NCI-H82 (cell line): ENCODE results near the gene FANCC.
A peak's percentile ranks its signal among the peaks of the same experiment; 100 is the strongest.

ENCODE experiments used
- DNase-seq: peaks from one replicate; lab custom pipeline; 2025; lab: John Stamatoyannopoulos, UW

The FANCC gene

GRCh38 chr9:95317119-95317892 is at the start of gene FANCC:
TSS of gene FANCC (minus strand) at chr9:95317709. CDS start at chr9:95249291, 68,418 bp downstream.
- DNase-seq = peak; percentile 97

- no peak for DNase-seq
These were observed 49.3 kb upstream of the FANCC start for GRCh38 chr9:95366731-95367325.

GRCh38 chr9:95365766-95366165 is 48.3 kb upstream of the FANCC start:
- DNase-seq = no peak

GRCh38 chr9:95363051-95363841 is 45.7 kb upstream of the FANCC start:
- DNase-seq = peak; percentile 31

- no peak for DNase-seq
These were observed 43.4 kb upstream of the FANCC start for GRCh38 chr9:95360866-95361265.

GRCh38 chr9:95357316-95357715 is 39.8 kb upstream of the FANCC start:
- DNase-seq = no peak

- no peak for DNase-seq
These were observed 38.0 kb upstream of the FANCC start for GRCh38 chr9:95355500-95355899.

- no peak for DNase-seq
These were observed 33.5 kb upstream of the FANCC start for GRCh38 chr9:95351051-95351450.

GRCh38 chr9:95350266-95350665 is 32.8 kb upstream of the FANCC start:
- no peak for DNase-seq

GRCh38 chr9:95349091-95350038 is 31.9 kb upstream of the FANCC start:
- DNase-seq = no peak

- DNase-seq = no peak
These were observed 28.5 kb upstream of the FANCC start for GRCh38 chr9:95346021-95346420.

GRCh38 chr9:95344735-95345325 is 27.3 kb upstream of the FANCC start:
- DNase-seq = no peak

- DNase-seq = no peak
These were observed 26.3 kb upstream of the FANCC start for GRCh38 chr9:95343725-95344287.

GRCh38 chr9:95342571-95342970 is 25.1 kb upstream of the FANCC start:
- DNase-seq = no peak

GRCh38 chr9:95341293-95341962 is 23.9 kb upstream of the FANCC start:
- no peak for DNase-seq

- no peak for DNase-seq
These were observed 20.7 kb upstream of the FANCC start for GRCh38 chr9:95338243-95338642.

- DNase-seq = peak; percentile 9
These were observed 18.8 kb upstream of the FANCC start for GRCh38 chr9:95336281-95336680.

- DNase-seq = no peak
These were observed 15.9 kb upstream of the FANCC start for GRCh38 chr9:95333426-95333825.

- DNase-seq = no peak
These were observed 15.4 kb upstream of the FANCC start for GRCh38 chr9:95332860-95333259.

GRCh38 chr9:95330720-95331404 is 13.4 kb upstream of the FANCC start:
- no peak for DNase-seq
